ENCODE data around the gene UBTFL1. TPM values are rescaled to one million over a fixed set of nuclear protein-coding genes. Genes with fewer than 3 reads are reported as not detected.

UBTFL1 gene, protein sequence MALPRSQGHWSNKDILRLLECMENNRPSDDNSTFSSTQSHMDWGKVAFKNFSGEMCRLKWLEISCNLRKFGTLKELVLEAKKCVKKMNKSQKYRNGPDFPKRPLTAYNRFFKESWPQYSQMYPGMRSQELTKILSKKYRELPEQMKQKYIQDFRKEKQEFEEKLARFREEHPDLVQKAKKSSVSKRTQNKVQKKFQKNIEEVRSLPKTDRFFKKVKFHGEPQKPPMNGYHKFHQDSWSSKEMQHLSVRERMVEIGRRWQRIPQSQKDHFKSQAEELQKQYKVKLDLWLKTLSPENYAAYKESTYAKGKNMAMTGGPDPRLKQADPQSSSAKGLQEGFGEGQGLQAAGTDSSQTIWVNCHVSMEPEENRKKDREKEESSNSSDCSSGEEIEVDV
- total RNA-seq (2022; extraction: Qiagen RNA extraction; ENCODE audit: low read depth), result not detected in 5 replicates

DNA sequence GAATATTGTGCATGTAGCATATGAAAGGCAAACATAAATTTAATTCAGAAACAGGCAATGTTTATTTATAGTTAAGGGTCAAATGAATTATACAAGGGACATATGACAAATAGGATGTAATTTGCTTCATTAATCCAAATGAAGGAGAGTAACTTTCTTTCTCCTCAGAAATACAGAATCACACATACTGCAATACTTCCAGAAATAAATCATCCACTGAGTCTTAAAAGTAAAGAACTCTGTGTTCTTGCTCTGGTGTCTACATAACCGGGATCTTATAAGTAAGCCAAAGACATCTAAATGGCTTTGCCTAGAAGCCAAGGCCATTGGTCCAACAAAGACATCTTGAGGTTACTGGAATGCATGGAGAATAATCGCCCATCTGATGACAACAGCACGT lies at the start of gene UBTFL1:
TSS of gene UBTFL1 (plus strand) at position 301 of the 400 bp plus-strand sequence. CDS start at position 301, 0 bp downstream.

GRCh38 chr11:90134478-90135003 lies 48.8 kb downstream of the UBTFL1 start, which contains the start of gene NAALAD2:
NAALAD2 (plus strand) TSS chr11:90134663; CDS start chr11:90134759, 96 bp downstream.

Other genes with a start within 250 kb of the UBTFL1 start
- gene TRIM64B, start 207.5 kb upstream of the UBTFL1 start, total RNA-seq (2022; extraction: Qiagen RNA extraction; ENCODE audit: low read depth), result not detected in 5 replicates
- 0.07 to 0.39 TPM (median 0.22 TPM) in 5 replicates for gene TRIM49D1, start 163.7 kb upstream of the UBTFL1 start, total RNA-seq (2022; extraction: Qiagen RNA extraction; ENCODE audit: low read depth)
- gene TRIM49D2, start 161.9 kb upstream of the UBTFL1 start, total RNA-seq (2022; extraction: Qiagen RNA extraction; ENCODE audit: low read depth), result 0.19 to 0.23 TPM in 2 of 5 replicates, not detected in the others
- not detected in 5 replicates for gene TRIM64, start 119.9 kb upstream of the UBTFL1 start, total RNA-seq (2022; extraction: Qiagen RNA extraction; ENCODE audit: low read depth)
- not detected in 5 replicates for gene TRIM49C, start 54.8 kb upstream of the UBTFL1 start, total RNA-seq (2022; extraction: Qiagen RNA extraction; ENCODE audit: low read depth)
- gene NAALAD2, start 48.7 kb downstream of the UBTFL1 start, total RNA-seq (2022; extraction: Qiagen RNA extraction; ENCODE audit: low read depth), result not detected in 5 replicates
- gene CHORDC1, start 137.1 kb downstream of the UBTFL1 start, total RNA-seq (2022; extraction: Qiagen RNA extraction; ENCODE audit: low read depth), result 60.9 to 99.0 TPM (median 79.5 TPM) in 5 replicates

Data from A549 treated with GW870086 at 1 μM for 4 hours (cell line).